Hematopoietic multipotent progenitor cell treated with erythropoietin and hydrocortisone succinate and interleukin-3 and kit ligand, for 4 days (in vitro differentiated cells): ENCODE results near the gene PCDHGA1.
"Not testable (repeated sequence)": the region's sequence is repeated elsewhere in the genome, so short reads cannot be mapped to it uniquely, and the experiment has no call there.

Source experiments
- DNase-seq: peaks from one replicate; pipeline ENCODE4 v3.0.0-alpha.2; 2015

The PCDHGA1 gene

DNA sequence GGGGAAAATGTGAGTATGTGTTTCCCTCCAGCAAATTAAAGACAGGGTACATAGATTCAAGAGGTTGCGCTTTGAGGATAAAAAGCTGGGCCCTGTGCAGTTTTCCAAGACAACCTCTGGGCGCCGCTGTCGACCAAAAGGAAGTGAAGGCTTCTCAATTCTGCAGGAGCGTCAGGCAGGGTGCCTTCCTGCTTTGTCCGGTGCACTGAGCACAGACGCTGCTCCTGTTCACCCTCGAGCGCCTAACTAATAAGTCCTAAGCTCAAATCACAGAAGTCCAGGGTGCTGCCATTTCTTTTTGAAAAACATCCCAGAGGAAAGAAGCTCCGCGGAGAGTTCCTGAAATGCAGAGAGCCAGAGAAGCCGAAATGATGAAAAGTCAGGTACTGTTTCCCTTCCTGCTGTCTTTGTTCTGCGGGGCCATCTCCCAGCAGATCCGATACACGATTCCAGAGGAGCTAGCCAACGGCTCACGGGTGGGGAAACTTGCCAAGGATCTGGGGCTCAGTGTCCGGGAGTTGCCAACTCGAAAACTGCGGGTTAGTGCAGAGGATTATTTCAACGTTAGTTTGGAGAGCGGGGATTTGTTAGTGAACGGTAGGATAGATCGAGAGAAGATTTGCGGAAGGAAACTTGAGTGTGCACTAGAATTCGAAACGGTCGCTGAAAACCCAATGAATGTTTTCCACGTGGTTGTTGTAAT, 19.8 kb downstream of the PCDHGA1 start, which contains the start of gene PCDHGB1:
PCDHGB1 (plus strand) TSS at position 183 of the 703 bp plus-strand sequence; CDS start at position 345, 162 bp downstream.
- DNase-seq = peak; percentile 46

DNA sequence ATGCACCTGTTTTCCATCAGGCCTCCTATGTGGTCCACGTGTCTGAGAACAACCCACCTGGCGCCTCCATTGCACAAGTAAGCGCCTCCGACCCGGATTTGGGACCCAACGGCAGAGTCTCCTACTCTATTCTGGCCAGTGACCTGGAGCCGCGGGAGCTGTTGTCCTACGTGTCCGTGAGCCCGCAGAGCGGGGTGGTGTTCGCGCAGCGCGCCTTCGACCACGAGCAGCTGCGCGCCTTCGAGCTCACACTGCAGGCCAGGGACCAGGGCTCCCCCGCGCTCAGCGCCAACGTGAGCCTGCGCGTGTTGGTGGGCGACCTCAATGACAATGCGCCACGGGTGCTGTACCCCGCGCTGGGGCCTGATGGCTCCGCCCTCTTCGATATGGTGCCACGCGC, 21.3 kb downstream of the PCDHGA1 start:
- DNase-seq = no peak

DNA sequence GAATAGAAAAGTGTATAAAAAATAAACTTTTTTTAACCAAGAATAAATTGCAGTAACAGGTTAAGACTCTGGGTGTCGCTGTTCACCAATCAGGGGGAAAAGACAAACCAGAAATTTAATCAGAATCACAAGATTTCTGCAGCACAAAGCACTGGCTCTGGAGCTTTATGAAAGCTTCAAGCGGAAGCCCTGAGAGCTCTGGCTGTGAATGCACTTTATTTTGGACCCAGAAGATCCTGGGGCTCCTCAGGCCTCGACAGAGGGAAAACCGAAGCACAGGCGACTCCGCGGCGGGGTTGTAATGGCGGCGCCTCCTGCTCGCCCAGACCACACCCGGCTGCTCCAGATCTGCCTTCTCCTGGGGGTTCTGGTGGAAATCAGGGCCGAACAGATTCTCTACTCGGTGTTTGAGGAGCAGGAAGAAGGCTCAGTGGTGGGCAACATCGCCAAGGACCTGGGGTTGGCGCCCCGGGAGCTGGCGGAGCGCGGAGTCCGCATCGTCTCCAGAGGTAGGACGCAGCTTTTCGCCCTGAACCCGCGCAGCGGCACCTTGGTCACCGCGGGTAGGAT, 24.7 kb downstream of the PCDHGA1 start, which contains the start of gene PCDHGA4:
PCDHGA4 (plus strand) TSS at position 122 of the 570 bp plus-strand sequence; CDS start at position 209, 87 bp downstream.
- no peak for DNase-seq

DNA sequence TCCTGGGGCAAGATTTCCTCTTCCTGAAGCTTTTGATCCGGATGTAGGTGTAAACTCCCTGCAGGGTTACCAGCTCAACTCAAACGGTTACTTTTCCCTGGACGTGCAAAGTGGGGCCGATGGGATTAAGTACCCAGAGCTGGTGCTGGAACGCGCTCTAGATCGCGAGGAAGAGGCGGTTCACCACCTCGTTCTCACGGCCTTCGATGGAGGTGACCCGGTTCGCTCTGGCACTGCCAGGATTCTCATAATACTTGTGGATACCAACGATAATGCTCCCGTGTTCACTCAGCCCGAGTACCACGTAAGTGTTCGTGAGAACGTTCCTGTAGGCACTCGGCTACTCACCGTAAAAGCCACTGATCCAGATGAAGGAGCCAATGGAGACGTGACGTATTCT, 25.3 kb downstream of the PCDHGA1 start:
- no peak for DNase-seq

DNA sequence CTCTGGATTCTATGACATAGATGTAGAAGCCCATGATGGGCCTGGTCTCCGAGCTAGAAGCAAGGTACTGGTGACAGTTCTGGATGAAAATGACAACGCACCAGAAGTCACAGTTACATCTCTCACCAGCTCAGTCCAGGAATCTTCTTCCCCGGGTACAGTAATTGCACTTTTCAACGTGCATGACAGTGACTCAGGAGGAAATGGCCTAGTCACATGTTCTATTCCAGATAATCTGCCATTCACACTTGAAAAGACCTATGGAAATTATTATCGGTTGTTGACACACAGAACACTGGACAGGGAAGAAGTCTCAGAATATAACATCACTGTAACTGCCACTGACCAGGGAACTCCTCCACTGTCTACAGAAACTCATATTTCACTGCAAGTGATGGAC, 25.8 kb downstream of the PCDHGA1 start:
- DNase-seq = no peak

DNA sequence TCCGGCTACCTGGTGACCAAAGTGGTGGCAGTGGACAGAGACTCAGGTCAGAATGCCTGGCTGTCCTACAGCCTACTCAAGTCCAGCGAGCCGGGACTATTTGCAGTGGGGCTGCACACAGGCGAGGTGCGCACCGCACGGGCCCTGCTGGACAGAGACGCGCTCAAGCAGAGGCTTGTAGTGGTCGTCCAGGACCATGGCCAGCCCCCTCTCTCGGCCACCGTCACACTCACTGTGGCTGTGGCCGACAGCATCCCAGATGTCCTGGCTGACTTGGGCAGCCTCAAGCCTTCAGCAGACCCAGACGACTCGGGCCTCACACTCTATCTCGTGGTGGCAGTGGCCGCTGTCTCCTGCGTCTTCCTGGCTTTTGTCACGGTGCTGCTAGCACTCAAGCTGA, 26.6 kb downstream of the PCDHGA1 start:
- DNase-seq = no peak

DNA sequence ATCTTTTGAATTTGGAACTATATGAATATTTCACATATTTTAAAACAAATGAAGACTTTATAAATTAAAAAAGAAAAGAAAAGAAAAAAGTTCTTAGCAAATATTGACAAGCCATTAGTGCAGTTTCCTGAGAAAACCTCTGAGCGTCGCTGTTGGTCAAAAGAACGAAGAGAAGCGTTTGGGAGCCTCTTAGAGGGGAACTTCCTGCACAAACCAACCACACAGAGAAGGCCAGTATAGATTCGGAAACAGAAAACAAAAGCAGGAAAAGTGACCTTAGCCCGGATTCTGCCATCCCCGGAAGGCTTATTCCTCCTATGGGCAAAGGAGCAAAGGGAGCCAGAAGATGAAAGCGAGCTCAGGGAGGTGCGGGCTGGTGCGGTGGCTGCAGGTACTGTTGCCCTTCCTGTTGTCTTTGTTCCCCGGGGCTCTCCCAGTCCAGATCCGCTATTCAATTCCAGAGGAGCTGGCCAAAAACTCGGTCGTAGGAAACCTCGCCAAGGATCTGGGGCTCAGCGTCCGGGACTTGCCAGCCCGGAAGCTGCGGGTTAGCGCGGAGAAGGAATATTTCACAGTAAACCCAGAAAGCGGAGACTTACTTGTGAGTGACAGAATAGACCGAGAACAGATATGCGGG, 29.6 kb downstream of the PCDHGA1 start, which contains the start of gene PCDHGB2:
PCDHGB2 (plus strand) TSS at position 205 of the 637 bp plus-strand sequence; CDS start at position 347, 142 bp downstream.
- peak; percentile 51 for DNase-seq

DNA sequence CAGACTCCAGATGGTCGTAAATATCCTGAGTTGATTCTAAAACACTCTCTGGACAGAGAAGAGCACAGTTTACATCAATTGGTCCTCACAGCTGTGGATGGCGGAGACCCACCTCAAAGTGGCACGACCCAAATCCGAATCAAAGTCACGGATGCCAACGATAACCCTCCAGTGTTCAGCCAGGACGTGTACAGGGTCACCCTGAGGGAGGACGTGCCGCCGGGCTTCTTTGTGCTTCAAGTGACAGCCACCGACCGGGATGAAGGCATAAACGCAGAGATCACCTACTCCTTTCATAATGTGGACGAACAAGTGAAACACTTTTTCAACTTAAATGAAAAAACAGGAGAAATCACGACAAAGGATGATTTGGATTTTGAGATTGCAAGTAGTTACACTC, 30.4 kb downstream of the PCDHGA1 start:
- DNase-seq = no peak

DNA sequence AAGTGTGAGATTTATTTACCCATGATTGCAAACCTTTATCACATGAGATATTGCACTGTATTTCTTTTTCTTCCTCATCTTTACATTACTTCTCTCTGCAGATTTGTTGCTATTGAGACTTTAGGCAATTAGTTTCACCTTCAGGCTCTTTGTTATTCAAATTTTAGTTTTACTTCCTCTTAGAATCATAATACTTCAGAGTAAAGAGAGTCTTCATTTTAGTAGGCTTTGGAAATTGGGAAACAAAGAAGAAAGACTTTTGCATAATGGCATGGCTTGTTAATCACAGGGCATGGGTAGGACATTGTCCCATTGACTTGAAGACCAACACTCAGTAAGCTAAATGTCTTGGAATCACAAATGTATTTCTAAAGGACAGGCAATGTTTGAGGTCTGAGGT, 32.4 kb downstream of the PCDHGA1 start:
- DNase-seq = no peak

DNA sequence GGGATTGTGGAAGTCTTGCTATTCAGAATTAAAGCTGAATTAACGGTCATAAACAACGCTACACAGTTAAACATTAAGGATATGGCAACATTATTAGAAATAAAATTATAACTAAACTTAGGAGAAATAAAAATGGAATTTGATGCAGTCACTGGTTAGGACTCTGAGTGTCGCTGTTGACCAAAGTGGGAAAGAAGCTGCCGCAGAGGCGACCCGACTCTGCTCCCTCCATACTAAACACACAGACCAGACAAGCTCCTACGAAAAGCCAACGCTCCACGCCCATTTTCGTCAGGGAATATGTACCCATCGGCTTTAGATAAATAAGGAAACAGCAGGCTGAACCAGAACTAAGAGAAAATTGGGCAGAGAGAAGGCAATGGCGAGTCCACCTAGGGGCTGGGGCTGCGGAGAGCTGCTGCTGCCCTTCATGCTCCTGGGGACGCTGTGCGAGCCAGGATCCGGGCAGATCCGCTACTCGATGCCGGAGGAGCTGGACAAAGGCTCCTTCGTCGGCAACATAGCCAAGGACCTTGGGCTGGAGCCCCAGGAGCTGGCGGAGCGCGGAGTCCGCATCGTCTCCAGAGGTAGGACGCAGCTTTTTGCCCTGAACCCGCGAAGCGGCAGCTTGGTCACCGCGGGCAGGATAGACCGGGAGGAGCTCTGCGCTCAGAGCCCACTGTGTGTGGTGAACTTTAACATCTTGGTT, 33.8 kb downstream of the PCDHGA1 start, which contains the start of gene PCDHGA5:
PCDHGA5 (plus strand) TSS at position 211 of the 709 bp plus-strand sequence; CDS start at position 380, 169 bp downstream.
- no peak for DNase-seq

DNA sequence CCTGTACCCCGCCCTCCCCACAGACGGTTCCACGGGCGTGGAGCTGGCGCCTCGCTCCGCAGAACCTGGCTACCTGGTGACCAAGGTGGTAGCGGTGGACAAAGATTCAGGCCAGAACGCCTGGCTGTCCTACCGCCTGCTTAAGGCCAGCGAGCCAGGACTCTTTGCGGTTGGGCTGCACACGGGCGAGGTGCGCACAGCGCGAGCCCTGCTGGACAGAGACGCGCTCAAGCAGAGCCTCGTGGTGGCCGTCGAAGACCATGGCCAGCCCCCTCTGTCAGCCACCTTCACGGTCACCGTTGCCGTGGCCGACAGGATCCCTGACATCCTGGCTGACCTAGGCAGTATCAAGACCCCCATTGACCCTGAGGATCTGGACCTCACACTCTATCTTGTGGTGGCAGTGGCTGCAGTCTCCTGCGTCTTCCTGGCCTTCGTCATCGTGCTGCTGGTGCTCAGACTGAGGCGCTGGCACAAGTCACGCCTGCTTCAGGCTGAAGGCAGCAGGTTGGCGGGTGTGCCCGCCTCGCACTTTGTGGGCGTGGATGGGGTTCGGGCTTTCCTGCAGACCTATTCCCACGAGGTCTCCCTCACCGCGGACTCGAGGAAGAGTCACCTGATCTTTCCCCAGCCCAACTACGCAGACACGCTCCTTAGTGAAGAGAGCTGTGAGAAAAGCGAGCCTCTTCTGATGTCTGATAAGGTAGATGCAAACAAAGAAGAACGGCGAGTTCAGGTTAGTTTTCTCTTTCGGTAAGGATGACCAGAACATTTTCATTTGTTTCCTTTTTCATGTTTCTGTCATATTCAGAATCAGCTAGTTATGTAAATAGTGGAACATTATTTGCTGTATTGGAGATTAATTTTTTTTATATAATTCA, 35.9 kb downstream of the PCDHGA1 start:
- no peak for DNase-seq

DNA sequence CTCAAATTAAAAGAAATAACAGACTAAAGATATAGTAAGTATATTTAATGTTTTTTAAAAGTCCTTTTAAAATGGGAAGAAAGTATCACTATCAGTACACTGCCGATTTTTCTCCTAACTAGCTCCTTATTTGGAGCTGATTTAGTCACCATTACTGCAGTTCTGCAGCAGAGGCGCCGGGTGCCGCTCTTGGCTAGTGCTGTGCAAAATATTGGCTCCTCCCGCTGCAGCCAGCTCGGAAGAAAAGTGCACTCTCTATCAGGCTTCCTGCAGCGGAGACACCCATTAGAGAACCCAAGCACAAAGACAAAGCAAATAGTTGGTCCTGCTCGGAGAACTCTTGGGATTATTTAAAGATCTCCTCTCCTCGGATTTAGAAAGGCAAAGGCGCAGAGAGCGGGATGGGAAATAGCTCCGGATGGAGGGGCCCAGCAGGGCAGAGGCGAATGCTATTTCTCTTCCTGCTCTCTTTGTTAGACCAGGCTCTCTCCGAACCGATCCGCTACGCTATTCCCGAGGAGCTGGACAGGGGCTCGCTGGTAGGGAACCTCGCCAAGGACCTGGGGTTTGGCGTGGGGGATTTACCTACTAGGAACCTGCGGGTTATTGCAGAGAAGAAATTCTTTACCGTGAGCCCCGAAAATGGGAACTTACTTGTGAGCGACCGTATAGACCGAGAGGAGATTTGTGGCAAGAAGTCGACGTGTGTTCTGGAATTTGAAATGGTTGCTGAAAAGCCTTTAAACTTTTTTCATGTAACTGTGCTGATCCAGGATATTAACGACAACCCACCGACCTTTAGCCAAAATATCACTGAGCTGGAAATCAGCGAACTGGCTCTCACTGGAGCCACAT, 39.9 kb downstream of the PCDHGA1 start, which contains the start of gene PCDHGB3:
PCDHGB3 (plus strand) TSS at position 249 of the 855 bp plus-strand sequence; CDS start at position 402, 153 bp downstream.
- DNase-seq = peak; percentile 67

DNA sequence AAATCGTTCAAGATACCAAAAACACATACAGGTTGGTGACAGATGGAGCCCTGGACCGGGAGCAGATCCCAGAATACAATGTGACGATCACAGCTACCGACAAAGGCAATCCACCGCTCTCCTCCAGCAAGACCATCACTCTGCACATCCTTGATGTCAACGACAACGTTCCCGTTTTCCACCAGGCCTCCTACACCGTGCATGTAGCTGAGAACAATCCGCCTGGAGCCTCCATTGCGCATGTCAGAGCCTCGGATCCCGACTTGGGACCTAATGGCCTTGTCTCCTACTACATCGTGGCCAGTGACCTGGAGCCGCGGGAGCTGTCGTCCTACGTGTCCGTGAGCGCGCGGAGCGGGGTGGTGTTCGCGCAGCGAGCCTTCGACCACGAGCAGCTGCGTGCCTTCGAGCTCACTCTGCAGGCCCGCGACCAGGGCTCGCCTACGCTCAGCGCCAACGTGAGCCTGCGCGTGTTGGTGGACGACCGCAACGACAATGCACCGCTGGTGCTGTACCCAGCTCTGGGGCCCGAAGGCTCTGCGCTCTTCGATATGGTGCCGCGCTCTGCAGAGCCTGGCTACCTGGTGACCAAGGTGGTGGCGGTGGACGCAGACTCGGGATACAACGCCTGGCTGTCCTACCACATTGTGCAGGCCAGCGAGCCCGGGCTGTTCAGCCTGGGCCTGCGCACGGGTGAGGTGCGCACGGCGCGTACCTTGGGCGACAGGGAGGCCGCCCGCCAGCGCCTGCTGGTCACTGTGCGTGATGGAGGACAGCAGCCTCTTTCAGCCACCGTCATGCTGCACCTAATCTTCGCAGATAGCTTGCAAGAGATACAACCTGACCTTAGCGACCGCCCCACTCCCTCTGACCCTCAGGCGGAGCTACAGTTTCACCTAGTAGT, 41.5 kb downstream of the PCDHGA1 start:
- no peak for DNase-seq

DNA sequence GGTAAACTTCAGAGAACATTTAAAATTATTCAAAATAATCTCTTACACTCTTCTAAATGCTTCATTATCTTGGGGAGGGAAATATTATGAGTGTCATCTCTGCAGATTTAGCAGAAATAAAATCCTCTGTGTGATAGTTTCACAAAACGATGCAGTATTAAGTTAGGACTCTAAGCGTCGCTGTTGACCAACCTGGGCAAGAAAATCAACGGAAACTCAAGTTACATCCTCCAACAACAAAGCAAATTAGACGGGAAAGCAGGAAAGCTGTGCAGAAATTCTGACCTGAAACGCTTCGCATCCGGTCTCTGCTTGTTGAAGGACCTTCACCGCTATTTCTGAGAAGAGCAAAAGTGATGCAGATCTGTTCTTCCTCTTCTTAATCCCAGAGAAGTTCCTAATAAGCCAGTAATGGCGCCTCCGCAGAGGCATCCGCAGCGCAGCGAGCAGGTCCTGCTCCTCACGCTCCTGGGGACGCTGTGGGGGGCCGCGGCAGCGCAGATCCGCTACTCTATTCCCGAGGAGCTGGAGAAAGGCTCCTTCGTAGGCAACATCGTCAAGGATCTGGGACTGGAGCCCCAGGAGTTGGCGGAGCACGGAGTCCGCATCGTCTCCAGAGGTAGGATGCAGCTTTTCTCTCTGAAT, 43.5 kb downstream of the PCDHGA1 start, which contains the start of gene PCDHGA6:
PCDHGA6 (plus strand) TSS at position 219 of the 645 bp plus-strand sequence; CDS start at position 412, 193 bp downstream.
- no peak for DNase-seq

DNA sequence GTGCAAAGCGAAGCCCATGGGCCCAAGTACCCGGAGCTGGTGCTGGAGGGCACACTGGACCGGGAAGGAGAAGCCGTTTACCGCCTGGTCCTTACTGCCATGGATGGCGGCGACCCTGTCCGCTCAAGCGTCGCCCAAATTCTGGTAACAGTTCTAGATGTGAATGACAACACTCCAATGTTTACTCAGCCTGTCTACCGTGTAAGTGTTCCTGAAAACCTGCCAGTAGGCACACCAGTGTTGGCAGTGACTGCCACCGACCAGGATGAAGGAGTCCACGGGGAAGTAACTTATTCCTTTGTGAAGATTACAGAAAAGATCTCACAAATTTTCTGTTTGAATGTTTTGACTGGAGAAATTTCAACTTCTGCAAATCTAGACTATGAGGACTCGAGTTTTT, 44.3 kb downstream of the PCDHGA1 start:
- no peak for DNase-seq

DNA sequence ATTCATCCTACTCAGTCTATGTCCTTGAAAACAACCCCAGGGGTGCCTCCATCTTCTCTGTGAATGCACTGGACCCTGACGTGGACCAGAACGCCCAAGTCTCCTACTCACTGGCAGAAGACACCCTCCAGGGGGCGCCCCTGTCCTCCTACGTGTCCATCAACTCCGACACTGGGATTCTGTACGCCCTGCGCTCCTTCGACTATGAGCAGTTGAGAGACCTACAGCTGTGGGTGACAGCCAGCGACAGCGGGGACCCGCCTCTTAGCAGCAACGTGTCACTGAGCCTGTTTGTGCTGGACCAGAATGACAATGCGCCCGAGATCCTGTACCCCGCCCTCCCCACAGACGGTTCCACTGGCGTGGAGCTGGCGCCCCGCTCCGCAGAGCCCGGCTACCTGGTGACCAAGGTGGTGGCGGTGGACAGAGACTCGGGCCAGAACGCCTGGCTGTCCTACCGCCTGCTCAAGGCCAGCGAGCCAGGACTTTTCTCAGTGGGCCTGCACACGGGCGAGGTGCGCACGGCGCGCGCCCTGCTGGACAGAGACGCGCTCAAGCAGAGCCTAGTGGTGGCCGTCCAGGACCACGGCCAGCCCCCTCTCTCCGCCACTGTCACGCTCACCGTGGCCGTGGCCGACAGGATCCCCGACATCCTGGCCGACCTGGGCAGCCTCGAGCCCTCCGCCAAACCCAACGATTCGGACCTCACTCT, 45.3 kb downstream of the PCDHGA1 start:
- not testable (repeated sequence) for DNase-seq

DNA sequence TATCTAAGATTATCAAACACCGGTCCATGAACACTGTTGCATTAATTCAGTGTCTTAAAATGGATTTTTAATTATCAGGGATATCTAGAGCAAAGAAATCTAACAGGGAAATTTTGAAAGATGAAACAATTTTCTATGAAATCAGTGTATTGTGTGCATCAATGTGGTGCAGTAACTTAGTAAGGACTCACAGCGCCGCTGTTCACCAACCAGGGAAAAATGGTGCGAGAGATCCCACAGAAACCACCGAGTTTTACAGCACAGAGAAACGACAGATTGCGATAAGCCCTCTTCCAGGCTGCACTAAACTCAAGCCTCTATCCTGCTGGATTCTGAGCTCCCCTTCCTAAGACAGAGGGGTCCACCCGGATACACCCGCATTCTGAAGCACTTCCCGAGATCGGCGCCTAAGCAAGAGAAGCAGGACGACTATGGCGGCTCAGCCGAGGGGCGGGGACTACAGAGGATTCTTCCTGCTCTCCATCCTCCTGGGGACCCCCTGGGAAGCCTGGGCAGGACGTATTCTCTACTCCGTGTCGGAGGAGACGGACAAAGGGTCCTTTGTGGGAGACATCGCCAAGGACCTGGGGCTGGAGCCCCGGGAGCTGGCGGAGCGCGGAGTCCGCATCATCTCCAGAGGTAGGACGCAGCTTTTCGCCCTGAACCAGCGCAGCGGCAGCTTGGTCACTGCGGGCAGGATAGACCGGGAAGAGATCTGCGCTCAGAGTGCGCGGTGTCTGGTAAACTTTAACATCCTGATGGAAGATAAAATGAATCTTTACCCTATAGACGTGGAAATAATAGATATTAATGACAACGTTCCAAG, 52.4 kb downstream of the PCDHGA1 start, which contains the start of gene PCDHGA7:
PCDHGA7 (plus strand) TSS at position 274 of the 826 bp plus-strand sequence; CDS start at position 432, 158 bp downstream.
- DNase-seq = peak; percentile 23
